ENCODE results near the gene ELOB.
A peak's percentile ranks its signal among the peaks of the same experiment; 100 is the strongest.

Gene ELOB

GRCh38 chr16:2767140-2767731 lies 9.8 kb downstream of the ELOB start:
- no peak for DNase-seq (ENCODE audit: low spot score)

GRCh38 chr16:2766430-2767139 lies 10.5 kb downstream of the ELOB start:
- DNase-seq (ENCODE audit: low spot score) = no peak

GRCh38 chr16:2765462-2766404 lies 11.3 kb downstream of the ELOB start:
- no peak for DNase-seq (ENCODE audit: low spot score)

- DNase-seq (ENCODE audit: low spot score) = no peak
Observed at GRCh38 chr16:2764718-2765117, 12.4 kb downstream of the ELOB start.

GRCh38 chr16:2763173-2763572 lies 13.9 kb downstream of the ELOB start:
- DNase-seq (ENCODE audit: low spot score) = no peak

GRCh38 chr16:2762711-2763110 lies 14.4 kb downstream of the ELOB start:
- DNase-seq (ENCODE audit: low spot score) = no peak

GRCh38 chr16:2761886-2762583 lies 15.0 kb downstream of the ELOB start:
- no peak for DNase-seq (ENCODE audit: low spot score)

GRCh38 chr16:2761472-2761871 lies 15.6 kb downstream of the ELOB start:
- no peak for DNase-seq (ENCODE audit: low spot score)

- DNase-seq (ENCODE audit: low spot score) = no peak
Observed at GRCh38 chr16:2757344-2757743, 19.7 kb downstream of the ELOB start.

GRCh38 chr16:2756288-2757015 lies 20.6 kb downstream of the ELOB start:
- DNase-seq (ENCODE audit: low spot score) = no peak

GRCh38 chr16:2755158-2755557 lies 21.9 kb downstream of the ELOB start:
- DNase-seq (ENCODE audit: low spot score) = no peak

- DNase-seq (ENCODE audit: low spot score) = no peak
Observed at GRCh38 chr16:2753733-2754020, 23.4 kb downstream of the ELOB start.

- peak; percentile 66 for DNase-seq (ENCODE audit: low spot score)
Observed at GRCh38 chr16:2752850-2753732, 24.0 kb downstream of the ELOB start.

- peak; percentile 93 for DNase-seq (ENCODE audit: low spot score)
Observed at GRCh38 chr16:2752035-2752849, 24.8 kb downstream of the ELOB start, which contains the start of gene SRRM2. Gene SRRM2, plus strand, starts transcription at chr16:2752638. Its CDS starts 3,727 bp downstream, at chr16:2756365.

GRCh38 chr16:2751577-2752034 lies 25.5 kb downstream of the ELOB start:
- DNase-seq (ENCODE audit: low spot score) = peak; percentile 94

GRCh38 chr16:2749936-2750335 lies 27.1 kb downstream of the ELOB start:
- no peak for DNase-seq (ENCODE audit: low spot score)

GRCh38 chr16:2749476-2749875 lies 27.6 kb downstream of the ELOB start:
- DNase-seq (ENCODE audit: low spot score) = no peak

GRCh38 chr16:2748757-2749455 lies 28.2 kb downstream of the ELOB start:
- DNase-seq (ENCODE audit: low spot score) = no peak

- DNase-seq (ENCODE audit: low spot score) = no peak
Observed at GRCh38 chr16:2745961-2746360, 31.1 kb downstream of the ELOB start.

All from HuH-7 (cell line).